GM10847 (cell line): Measurements from ENCODE around the gene PYDC2.

Experiments used
- POLR2A ChIP-seq: IDR thresholded peaks from 2 replicates; pipeline ENCODE4 v1.6.1; 2011; ENCODE audit not compliant: insufficient read length; ENCODE audit errors: extremely low read depth

Gene PYDC2

DNA sequence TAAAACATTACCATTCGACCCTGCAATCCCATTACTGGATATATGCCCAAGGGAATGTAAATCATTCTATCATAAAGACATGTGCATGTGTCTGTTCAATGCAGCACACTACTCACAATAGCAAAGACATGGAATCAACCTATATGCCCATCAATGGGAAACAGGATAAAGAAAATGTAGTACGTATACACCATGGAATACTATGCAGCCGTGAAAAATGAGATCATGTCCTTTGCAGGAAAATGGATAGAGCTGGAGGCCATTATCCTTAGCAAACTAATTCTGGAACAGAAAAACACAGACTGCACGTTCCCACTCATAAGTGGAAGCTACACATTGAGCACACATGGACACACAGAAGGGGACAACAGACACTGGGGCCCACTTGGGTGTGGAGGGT is 20.4 kb upstream of the PYDC2 start:
- no peak for TF ChIP-seq POLR2A

DNA sequence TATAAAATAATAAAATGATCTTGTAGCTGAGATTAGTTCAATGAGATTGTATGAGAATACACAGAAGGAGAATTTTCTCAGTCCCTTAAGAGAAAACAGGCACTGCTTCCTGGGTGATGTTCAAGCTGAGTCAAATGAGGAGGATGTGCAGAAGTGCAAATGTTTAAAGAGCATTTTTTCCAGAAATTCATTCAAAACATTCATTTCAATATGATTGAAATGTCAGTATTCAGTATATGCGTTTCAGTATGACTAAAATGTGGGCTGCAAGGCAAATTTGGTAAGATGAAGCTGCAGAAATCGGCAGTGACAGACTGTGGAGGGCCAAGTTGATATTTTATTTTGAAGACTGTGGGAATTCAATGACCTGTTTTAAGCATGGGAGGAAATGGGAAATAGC is 19.3 kb upstream of the PYDC2 start:
- no peak for TF ChIP-seq POLR2A

DNA sequence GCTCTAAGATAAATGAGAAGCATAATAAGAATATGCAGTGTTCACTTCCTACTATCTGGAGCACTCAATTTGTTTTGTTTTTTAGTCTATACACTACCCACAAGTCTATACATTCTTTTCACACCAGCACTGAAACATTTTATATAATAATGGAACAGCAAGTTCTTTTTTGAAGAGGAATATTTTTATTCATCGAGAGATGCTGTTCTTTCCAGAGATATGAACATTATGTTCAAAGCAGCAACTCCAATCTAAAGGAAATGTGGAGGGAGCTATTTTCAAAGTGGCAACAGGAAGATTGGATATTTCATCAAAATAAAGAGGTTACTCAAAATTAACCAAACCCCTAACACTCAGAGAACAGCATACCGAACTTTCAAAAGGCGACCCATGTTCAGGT is 16.4 kb upstream of the PYDC2 start:
- TF ChIP-seq POLR2A = no peak

DNA sequence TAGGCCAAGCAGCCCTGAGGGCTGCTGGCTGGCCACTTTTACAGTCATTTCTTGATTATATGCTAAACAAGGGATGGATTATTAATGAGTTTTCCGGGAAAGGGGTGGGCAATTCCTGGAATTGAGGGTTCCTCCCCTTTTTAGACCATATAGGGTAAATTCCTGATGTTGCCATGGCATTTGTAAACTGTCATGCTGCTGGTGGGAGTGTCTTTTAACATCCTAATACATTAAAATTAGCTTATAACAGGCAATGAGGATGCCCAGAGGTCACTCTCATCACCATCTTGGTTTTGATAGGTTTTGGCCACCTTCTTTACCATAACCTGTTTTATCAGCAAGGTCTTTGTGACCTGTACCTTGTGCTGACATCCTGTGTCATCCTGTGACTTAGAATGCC is 11.7 kb upstream of the PYDC2 start:
- no peak for TF ChIP-seq POLR2A

DNA sequence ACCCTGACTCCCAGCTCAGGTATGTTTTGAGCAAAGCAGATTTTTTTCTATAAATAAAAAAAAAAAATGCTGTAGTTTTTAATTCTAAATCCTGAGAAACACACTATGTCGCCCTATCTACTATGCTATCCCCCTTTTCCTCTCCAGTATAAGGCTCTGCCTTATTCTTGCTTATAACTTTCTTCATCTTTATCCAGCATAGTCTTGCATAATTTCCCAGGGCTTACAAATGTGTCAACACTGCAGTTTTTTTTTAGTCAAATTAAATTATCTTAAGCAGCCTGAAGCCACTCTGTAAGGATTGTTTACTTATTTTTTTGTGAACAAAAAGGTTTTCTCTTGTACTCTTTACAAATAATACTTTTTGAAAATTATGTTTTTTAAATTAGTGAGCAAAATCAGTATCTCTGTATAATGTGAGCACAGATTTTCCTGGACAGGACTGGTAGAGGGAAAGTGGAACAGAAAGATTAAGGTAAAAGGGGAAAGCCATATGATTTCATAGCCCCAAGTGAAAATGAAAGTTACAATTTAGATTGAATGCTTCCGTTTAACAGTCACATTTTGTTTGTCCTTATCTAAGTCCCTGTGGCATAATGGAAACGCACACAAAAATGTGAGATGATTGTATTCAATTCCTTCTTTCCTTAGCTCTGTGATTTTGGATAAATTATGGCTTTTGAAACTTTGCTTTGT is 5.6 kb upstream of the PYDC2 start:
- no peak for TF ChIP-seq POLR2A

DNA sequence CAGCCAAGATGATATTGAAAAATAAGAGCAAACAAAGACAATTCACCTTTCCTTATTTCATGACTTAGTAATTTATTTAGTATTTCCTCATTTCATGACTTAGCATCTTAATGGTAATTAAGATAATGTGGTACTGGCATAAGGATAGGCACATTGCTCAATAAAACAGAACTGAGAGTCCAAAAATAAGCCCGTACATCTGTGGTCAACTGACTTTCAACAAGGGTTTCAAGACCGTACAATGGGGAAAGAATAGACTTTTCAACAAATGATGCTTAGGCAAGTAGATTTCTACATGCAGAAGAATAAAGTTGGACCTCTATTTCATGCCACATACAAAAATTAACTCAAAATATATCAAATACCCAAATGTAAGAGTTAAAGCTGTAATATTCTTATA is 603 bp upstream of the PYDC2 start:
- no peak for TF ChIP-seq POLR2A

DNA sequence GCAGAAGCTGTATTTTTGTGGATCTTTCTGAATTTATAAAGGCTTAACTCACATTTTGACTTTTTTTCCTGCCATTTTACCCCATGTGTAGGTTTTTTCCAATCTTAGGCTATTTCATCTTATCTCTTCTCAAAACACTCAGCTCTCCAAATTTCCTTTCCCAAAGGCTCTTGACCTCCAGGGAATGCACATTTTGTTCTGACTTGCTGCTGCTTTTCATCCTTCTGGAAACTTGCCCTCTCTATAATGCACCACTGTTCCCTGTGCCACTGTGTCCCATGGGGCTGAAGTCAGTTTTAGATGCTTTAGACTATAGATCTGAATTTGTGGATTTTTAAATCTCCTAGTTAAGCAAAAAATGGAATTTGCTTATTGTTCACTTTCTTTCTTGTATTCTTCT is 9.1 kb downstream of the PYDC2 start:
- no peak for TF ChIP-seq POLR2A

DNA sequence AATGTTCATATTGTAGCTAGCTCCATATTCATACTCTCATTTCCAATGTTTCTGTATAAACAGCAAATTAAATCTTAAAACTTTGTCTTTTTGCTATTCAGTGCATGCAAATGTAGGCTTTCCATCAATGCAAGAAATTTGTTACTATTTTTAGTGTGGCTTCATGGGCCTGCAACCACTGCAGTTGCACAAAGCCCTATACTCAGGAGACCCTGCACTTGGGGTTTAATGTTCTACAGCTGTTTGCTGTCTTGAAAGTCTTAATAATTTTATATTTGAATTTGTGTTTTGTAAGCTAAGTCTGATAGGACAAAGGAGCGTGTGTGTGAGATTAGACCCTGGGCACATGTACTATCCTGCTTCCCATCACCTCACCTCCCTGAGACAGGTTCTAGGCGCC is 9.6 kb downstream of the PYDC2 start:
- no peak for TF ChIP-seq POLR2A

DNA sequence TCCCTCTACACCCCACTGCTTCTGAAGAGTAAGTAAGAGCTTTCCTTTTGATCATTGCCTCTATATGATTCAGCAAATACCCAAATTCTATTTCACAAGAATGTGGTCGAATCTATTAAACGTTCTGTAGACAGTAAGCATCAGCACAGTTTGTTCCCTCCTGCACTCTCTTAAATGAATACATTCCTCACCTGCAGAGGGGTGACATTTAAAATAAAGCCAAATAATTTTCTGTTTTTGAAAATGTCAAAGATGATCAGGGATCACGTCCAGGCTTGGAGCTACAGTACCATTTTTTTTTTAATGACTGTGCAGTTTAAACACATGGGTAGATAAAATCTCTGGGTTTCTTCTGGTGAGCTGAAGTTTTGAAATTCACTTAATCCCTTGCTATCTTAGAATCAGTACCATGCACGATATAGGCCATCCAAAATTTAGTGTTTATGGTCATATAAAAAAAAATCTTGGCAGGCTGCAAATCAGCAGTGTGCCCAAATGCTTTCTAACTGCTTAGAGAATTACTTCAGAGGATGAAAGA is 12.8 kb downstream of the PYDC2 start:
- no peak for TF ChIP-seq POLR2A

DNA sequence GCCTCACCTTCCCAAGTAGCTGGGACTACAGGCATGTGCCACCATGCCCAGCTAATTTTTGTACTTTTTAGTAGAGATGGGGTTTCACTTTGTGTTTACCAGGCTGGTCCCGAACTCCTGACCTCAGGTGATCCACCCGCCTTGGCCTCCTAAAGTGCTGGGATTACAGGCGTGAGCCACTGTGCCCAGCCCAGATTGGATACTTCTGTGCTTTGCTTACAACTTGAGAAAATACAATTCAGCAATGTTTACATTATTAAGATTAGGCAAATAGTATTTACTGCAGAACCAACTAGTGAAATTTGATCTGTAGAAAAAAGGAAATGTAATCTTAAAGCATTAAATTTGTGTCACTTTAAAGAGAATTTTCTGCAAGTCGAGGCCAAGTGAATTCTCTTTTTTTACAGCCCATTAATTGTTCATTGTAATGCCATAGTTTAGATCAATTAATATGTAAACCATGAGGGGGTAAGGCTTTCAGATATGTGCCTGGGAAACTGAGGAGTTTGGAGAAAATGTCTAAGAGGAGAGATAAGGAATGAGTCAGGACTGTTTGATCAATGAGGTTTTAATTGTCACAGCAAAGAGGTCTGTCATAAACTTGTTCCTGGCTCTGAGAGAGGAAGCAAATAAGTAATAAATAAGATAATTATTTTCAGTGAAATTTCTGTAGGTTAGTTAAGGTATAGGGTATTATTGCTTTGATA is 15.3 kb downstream of the PYDC2 start:
- no peak for TF ChIP-seq POLR2A

DNA sequence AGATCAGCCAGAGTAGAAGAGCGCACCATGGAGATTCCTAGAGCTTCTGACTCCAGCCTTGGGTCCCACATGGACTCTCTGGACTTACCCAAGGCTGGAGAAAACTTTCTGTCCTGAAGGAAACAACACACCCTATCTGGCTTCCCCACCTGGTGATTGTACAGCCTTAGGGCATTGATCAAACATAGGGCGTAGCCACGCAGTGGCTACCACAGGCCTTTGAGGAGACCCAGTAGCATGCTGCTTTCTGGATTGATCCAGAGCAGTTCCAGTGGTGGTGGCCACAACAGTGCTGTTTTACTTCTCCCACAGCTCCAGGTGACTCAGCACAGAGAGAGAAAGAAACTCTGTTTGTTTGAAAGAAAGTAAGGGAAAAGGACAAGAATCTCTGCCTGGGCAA is 23.5 kb downstream of the PYDC2 start:
- no peak for TF ChIP-seq POLR2A

DNA sequence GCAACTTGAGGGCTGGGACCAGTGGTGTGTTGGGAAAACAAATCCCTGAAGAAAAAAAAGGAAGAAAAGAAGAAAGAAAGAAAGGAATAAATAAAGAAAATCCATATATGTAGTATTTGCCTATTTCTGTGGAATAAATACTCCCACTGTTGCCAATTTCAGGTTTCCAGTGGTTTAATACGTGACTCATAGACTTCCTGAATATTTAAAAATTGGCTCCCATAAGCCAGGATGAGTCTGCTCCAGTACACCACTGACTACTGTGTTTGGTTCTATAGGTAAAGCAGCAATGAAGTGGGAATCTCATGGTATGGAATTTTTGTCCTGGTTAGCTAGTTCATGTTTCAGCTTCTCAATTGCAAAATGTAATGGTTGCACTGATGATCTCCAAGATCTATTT is 31.6 kb downstream of the PYDC2 start:
- TF ChIP-seq POLR2A = no peak

DNA sequence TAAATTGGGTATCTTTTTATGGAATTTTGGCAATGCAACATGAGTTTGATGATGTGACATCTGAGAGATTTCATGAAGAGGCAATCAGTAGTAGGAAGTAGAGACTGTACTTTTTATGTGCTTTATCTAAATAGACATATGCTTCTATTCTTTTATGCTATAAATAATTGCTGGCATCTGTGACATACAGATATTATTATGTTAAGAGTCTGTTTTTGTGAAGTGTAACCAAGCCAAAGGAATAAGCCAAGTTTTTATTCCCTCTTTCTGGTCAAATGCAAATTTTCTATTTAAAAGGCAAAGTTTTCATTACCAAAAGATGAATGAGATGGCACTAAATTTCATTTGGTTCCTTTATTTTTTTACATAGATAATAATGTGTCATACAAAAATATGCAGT is 32.4 kb downstream of the PYDC2 start:
- no peak for TF ChIP-seq POLR2A

DNA sequence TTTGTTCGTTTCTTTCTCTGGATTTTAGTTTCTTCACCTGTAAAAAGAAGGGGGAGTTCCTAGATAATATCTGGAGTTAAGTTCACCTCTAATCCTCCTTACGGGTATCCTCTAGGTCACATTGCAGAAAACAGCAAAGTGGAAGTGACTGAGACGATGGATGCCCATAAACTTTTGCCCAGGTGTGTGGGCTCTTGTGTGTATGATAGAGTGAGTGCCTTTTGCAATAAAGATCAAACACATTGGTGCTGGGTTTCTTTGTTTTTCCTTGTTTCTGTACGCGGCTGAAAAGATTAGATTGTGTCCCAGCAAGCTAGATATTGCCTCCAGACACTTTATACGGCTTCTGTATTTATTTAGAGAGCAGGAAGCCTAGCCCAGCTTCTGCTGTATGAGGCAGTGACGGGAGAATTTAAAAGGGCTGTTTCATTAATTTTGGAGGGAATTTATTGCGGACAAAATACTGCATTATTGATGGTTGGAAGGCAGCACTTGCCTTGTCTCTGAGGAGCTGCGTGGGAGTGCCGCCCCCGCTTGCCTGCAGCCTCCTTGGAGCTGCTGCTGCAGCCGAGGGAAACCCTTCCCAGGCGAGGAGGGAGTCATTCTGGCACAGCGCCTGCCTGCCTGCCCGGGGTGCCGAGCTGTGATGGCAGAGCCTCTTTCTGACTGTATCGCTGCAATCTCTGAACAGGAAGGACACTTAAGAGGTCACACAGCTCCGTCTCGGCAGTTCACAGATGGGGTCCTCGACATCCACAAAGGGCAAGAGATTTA is 38.5 kb downstream of the PYDC2 start:
- TF ChIP-seq POLR2A = no peak

DNA sequence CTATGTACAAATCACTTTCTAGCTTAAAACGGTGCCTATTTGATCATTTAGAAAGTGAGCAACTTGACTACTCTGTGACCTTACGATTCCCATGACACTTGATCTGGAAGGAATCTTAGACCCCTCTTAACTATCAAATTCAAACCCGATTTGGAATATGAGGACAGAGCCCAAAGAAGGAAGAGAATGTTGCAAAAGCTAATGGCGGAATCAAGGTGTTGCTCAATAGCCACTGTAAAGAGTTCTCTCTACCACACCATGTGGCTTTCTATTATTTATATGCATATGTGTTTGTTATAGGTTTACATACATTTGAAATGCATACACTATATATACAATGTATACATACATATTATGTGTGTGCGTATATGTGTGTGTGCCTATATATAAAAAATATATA is 39.9 kb downstream of the PYDC2 start:
- TF ChIP-seq POLR2A = no peak

DNA sequence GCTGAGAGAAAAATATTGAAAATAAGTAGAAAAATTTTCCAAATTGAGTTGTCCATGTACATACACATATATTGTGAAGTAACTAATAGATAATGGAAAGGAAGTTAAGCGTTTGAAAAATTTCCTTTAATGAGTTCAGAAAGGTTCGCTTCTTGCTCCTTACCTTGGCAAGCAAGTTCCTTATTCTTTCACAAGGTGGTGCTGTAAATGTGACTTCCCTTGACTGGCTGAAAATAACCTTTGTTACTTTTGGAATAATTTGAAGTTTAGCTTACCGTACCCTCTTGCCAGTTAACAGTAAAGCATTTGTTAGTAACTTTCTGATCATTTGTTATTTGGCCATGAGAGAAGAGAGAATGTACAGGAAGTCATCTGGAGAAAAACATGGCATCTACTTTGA is 41.6 kb downstream of the PYDC2 start:
- TF ChIP-seq POLR2A = no peak
